HG03196 (cell line): Measurements from ENCODE around the gene MED13.
"Not testable (repeated sequence)": the region's sequence is repeated elsewhere in the genome, so short reads cannot be mapped to it uniquely, and the experiment has no call there.

Source experiments
- ATAC-seq: cut with Tn5 transposase; IDR thresholded peaks from one replicate; pipeline ENCODE4 v1.9.1; 2021; ENCODE audit not compliant: unreplicated experiment

MED13 gene

GRCh38 chr17:62057696-62058095, 7.4 kb downstream of the MED13 start:
- no peak for ATAC-seq

DNA sequence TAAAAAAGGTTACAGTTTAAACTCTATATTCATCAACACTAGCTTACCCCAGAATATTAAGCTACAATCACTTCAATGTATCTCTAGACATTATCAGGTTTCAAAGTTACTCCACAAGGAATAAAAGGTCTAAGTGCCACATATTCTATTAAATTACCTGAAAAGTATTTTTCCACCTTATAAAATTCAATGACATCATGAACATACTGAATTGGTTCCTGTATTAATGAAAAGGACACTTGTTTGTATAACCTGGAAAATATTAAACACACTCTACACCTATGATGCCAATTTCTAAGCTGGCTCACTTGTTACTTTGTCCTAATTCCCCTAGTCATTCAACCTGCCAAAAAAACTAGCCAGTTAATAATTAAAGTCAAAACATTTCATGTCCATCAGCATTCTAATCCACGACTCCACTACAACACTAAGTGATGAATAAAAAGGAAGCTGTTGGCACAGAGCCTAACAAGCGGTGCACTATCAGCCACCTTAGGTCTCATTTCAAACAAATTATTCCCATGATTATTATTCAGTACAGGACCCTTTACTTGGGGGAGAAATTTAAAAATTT, 12.2 kb downstream of the MED13 start:
- no peak for ATAC-seq

GRCh38 chr17:62051053-62051452, 14.0 kb downstream of the MED13 start:
- ATAC-seq = no peak

DNA sequence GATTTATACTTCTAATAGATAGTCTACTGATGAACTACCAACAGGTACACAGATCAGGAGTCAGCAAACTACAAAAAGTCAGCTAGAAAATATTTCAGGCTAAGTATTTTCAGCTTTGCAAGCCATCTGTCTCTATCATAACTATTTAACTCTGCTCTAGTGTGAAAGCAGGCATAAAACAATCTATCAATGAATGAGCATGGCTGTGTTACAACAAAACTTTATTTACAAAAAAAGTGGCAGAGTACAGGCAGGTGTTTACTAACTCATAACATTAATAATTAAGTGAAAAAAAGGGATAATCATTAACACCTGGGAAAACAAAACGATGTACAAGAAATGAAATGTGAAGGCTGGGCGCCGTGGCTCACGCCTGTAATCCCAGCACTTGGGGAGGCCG, 15.8 kb downstream of the MED13 start:
- no peak for ATAC-seq

- ATAC-seq = no peak
Measured at GRCh38 chr17:62048262-62048661, 16.8 kb downstream of the MED13 start.

DNA sequence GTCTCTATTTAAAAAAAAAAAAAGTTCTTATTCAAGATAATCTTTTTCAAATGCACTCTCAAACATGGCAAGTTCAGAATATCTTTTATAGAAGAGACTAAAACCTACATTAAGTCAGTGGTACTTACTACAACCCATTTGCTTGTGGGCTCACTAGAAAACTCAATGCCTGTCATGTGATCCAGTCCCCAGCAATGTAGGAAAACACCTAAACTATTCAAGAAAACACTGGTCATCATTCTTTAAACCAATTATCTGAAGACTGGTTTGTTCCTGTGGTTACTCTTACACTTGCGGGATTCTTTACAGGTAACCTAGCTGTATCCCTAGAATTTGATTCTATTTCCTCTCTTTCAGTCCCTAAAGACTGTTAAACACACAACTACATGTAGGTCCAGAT, 19.6 kb downstream of the MED13 start:
- ATAC-seq = no peak

DNA sequence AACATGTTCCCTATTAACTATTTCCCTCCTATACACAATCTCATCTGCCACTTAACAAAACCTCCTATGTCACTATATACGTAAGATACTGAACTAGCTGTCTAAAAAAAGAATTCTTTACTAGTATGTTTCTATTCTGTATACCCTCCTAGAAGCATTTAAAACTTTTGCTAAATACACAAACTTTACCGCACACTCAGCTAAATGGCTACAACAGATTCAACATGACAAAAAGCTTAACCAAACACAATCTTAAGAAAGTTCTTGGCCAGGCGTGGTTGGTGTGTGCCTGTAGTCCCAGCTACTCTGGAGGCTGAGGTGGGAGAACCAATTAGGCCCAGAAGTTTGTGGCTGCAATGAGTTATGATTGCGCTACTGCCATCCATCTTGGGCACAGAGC, 20.0 kb downstream of the MED13 start:
- ATAC-seq = no peak

DNA sequence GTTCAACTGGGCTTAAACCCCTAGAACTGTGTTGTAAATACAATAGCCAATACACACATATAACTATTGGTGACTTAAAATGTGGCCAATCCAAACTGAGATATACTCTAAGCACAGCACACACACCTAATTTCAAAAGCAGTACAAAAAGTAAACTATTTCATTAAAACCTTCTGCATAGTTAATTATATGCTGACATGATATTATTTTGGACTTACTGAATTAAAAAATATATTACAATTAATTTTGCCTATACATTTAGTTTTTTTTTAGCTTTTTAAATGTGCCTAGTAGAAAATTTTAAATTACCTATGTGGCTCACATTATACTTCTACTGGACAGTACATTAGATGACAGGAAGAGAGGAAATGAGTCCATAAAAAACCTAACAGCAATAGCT, 21.5 kb downstream of the MED13 start:
- no peak for ATAC-seq

DNA sequence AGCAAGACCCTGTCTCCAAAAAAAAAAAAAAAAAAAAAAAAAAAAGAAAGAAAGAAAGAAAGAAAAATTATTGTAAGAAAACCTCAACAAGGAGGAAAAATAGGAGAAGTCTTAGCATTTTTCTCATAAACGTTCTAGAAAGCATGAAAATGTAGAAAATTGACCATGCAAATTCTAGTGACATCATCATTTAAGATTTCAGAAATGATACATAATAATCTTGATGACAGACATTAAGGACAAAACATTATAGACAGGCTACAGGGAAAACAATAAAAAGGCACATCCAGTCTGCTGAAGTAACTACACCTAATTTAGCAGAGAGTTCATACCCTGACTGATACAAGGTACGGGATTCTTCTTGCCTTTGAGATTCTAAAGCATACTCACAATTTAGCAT, 21.9 kb downstream of the MED13 start:
- no peak for ATAC-seq

GRCh38 chr17:62038248-62038647, 26.8 kb downstream of the MED13 start:
- no peak for ATAC-seq

- ATAC-seq = no peak
Measured at GRCh38 chr17:62033317-62033716, 31.8 kb downstream of the MED13 start.

- no peak for ATAC-seq
Measured at GRCh38 chr17:62032480-62032879, 32.6 kb downstream of the MED13 start.

GRCh38 chr17:62030264-62030663, 34.8 kb downstream of the MED13 start:
- ATAC-seq = no peak

GRCh38 chr17:62024866-62025265, 40.2 kb downstream of the MED13 start:
- ATAC-seq = no peak

- no peak for ATAC-seq
Measured at GRCh38 chr17:62017912-62018311, 47.2 kb downstream of the MED13 start.

DNA sequence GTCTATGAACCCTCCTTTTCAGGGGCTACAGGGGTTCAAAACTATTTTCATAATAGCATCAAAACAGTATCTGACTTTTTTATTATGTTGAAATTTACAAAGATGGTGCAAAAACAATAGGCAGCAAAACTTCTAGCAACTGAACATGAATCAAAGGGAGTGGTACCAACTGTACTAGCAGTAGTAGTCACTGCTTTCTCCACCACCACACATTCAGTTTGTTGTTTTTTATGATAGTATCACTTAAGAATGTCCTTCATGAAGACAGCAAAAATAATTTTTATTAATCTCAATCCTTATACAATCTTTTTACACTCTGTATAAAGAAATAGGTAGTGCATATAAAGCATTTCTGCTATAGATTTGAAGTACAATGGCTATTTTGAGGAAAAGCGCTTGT, 47.6 kb downstream of the MED13 start:
- ATAC-seq = no peak

- no peak for ATAC-seq
Measured at GRCh38 chr17:62014526-62014925, 50.6 kb downstream of the MED13 start.

GRCh38 chr17:62009220-62009619, 55.9 kb downstream of the MED13 start:
- no peak for ATAC-seq

DNA sequence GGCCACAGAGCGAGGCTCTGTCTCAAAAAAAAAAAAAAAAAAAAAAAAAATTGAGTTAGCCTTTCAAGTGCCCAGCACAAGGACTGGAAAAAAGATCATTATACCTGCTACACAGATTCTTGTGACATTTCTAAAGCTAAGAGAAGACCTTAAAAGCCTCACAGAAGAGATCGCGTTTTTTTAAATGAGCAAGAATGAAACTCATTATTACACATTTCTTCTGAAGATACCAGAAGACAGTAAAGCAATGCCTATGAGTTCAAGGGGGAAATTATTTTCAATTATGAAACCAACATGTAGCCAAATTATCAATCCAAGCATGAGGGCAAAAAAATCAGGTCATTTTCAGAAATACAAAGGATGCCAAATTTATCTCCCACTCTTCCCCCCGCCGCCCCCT, 56.8 kb downstream of the MED13 start:
- no peak for ATAC-seq

DNA sequence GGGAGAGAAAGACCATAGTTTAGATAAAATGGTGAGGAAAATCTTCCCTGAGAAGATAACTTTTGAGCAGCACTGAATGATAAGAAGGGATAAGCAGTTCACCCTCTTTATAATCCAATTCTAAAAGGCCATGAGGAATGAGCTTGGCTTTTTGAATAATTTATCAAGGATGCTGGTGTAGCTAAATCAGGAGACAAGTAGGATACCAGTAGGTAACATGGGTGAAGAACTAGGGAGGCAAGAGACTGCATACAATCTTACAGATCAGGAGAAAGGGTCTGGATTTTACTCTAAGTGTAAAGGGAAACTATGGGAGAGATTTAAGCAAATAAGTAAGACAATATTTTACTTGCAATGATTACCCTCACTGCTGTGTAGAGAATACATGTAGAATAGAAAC, 60.7 kb downstream of the MED13 start:
- no peak for ATAC-seq

DNA sequence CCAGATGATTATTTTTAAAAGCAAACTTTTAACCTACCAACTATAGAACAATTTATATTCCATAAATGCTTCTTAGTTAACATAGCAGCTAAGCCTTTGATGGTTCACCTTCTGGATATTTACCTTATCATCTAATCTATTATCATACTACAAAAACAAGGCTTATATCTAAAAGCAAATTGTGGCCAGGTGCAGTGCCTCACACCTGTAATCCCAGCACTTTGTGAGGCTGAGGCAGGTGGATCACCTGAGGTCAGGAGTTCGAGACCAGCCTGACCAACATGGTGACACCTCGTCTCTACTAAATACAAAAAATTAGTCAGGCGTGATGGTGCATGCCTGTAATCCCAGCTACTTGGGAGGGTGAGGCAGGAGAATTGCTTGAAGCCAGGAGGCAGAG, 61.9 kb downstream of the MED13 start:
- ATAC-seq = not testable (repeated sequence)

DNA sequence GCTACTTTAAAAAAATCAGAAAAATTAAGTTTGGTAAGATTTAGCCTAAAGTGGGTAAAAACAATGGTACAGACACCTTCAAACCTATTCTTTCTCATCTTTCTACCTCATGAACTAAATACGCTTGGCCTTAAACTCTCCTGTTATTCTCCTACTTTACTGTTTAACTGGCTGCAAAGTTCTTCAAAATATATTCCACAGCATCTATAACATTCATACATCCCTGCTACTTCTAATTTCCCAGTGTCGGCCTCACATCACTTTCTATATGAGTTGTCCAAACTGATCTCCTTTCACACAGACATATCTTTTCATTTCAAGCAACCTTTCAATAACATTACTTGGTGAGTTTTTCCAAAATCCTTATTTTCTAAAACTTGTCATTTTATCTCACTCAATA, 64.0 kb downstream of the MED13 start:
- ATAC-seq = no peak

DNA sequence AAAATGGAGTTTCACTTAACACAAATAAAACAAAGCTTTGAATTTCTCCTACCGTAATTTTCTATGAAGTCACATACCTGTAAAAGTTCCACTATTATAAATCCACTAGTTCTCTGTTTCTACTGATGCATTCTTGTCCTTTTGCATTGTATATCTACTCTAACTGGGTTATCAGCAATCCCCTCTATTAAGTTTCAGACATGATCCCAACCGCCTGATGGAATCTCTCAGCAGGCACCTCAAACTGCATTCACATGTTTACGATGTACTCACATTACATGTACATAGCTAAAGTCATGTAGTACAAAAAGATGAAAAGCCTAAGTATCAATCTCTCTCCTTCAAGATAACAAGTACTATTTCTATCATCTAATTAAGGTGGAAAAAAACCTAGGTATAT, 64.9 kb downstream of the MED13 start:
- no peak for ATAC-seq

GRCh38 chr17:61998534-61998933, 66.5 kb downstream of the MED13 start:
- ATAC-seq = not testable (repeated sequence)
